GM21717 (cell line): ENCODE results near the gene ALDH3A2.

Experiments used
- ATAC-seq: cut with Tn5 transposase; IDR thresholded peaks from one replicate; pipeline ENCODE4 v1.9.1; 2021; ENCODE audit warnings: mild to moderate bottlenecking, moderate library complexity; ENCODE audit not compliant: unreplicated experiment

ALDH3A2 gene

DNA sequence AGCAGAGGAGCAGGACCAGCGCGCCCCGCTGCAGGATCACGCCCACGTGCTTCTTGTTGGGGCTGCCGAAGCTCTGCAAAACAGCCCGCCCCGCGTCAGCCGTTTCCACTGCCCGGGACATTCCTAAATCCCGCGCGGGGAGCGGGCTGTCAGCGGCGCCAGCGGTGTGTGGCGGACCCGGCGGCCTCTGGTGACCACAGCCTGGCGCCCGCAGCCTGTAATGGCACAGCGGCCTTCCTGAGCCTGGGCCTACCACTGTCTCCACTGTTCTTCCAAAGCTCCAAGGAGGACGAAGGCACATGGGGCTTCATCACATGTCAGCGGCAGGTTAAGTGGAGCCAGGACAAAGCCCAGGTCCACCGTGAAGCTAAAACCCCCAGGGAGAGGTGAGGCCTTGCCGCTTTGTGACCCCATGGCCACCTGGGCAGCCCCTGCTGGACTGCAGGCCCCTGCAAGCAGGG is 65.4 kb downstream of the ALDH3A2 start:
- ATAC-seq, result no peak

- no peak for ATAC-seq
These were observed 66.2 kb downstream of the ALDH3A2 start for GRCh38 chr17:19714542-19715411.

- ATAC-seq, result no peak
These were observed 67.8 kb downstream of the ALDH3A2 start, which contains the start of gene SLC47A2 for GRCh38 chr17:19716108-19717030. SLC47A2 (minus strand) TSS chr17:19716584; CDS start chr17:19716555, 29 bp downstream.

GRCh38 chr17:19717031-19717360 is 68.4 kb downstream of the ALDH3A2 start:
- ATAC-seq, result no peak

GRCh38 chr17:19717411-19717908 is 68.9 kb downstream of the ALDH3A2 start:
- ATAC-seq, result no peak

- no peak for ATAC-seq
These were observed 69.6 kb downstream of the ALDH3A2 start for GRCh38 chr17:19718041-19718612.

DNA sequence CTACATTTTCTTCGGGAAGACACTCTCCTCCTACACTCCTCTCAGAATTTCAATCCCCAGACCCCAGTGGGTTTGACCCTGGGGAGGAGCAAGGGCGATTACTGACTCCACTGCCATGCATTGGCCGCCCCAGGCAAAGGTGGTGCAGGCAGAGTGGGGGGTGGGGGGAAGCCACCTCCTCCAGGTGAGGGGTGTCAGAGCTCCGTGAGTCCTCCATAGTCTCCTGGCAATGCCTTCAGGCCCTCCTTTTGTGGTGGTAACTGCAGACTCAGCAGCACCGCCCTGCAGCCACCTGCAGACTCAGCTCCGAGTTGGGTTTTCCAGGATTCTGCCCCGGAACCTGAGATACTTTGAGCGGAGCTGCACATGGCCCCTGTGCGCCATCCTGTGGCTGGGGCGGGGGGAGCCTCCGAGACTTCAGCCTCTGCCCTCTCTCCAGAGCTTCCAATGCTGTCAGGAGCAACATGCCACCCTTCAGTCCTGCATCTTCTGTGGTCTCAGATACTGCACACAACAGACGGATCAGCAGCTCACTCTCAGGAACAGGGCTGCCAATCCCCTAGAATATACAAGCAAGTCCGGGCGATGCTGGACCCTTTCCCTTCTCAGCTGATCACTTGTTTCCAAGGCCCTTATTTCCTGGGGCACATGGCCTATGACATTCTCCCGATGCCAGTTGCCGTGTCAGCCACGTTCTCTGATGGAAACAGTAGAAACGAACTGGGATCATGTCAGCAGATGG is 70.2 kb downstream of the ALDH3A2 start:
- ATAC-seq, result no peak

DNA sequence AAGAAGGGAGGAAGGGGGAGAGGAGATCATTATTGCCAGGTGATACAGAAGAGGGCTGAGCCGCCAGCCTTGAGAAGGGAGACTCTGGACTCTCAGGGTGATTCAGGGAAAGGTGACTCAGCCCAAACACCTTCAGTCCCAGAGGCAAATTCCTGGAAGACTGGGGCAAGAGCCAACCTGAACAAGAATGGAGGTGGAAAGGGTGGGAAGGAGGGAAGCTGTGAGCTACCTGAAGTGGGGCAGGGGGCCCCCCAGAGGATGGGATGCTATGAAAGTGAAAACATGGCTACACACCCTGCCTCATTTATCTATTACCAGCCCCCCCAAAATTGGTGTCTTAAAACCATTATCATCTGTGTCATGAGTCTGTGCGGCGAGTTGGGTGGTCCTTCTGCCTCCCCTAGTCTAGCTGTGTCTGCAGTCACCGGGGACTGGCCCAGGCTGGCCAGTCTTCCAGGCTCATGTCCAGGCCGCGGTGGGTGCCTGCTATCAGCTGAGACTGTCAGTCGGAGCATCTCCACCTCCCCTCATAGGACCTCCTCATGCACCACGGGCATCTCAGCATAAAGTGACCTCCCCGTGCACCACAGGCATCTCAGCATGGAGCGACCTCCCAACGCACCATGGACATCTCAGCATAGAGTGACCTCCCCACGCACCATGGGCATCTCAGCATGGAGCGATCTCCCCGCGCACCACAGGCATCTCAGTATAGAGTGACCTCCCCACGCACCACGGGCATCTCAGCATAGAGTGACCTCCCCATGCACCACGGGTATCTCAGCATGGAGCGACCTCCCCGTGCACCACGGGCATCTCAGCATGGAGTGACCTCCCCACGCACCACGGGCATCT is 71.0 kb downstream of the ALDH3A2 start:
- no peak for ATAC-seq

DNA sequence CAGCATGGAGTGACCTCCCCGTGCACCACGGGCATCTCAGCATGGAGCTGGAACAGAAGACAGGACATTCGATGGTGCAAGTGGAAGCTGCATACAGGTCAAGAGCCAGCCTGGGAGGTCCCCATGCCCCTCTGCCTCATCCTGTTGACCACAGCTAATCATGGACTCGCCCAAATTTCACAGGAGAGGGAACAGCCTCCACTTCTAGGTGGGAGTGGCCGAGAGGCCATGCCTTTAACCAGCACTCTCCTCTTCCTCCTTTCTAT is 71.6 kb downstream of the ALDH3A2 start:
- ATAC-seq, result no peak

GRCh38 chr17:19720631-19721426 is 72.3 kb downstream of the ALDH3A2 start:
- no peak for ATAC-seq

DNA sequence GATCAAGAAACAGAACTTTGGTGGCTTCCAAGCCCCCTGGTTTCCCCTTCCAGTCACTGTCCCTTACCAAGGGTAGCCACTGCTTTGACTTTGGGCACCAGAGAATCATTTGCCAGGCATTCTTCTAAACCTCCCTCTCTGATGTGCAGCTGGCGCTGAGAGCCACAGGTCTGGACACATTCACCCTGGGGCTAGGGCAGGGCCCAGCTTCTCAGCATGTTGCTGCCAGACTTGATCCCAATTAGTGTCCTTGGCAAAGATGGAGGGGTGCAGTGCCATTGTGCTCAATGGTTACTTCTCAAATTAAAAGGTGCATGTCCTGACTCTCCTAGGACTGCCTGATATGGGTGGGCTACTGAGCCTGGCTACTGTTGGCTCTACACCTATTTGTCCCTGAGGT is 75.4 kb downstream of the ALDH3A2 start:
- no peak for ATAC-seq

GRCh38 chr17:19724501-19725420 is 76.2 kb downstream of the ALDH3A2 start:
- no peak for ATAC-seq

- no peak for ATAC-seq
These were observed 76.9 kb downstream of the ALDH3A2 start for GRCh38 chr17:19725486-19725885.

DNA sequence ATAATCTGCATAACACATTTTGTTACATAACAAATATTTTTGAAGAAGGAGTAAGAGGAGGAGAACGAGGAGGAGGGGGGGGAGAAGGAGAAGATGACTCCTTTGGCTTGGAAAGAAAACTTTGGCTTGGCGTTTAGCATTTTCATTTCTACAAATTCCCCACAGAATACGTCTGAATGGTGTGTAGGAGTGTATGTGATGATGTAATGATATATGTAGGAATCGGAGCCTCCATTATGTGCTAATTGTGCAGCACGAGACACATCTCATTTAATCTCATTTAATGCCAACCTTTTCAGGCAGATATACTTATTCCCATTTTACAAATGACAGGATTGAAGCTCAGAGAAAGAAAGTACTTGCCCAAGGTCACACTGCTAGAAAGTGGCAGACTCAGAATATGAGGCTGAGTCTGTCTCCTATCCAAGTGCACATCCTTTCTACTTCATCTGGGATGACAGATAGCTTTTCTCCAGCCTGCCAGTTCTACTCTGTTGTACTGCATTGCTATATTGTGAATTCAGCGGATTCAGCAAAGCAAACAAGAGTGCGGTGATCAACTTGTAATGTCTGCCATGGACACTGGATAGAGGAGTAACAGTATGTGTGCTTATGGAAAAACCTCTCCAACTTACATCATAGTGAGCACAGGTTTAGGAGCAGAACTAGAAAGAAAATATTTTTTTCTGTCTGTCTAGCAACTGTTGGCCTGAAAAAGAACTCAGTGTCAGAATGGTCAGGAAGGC is 78.3 kb downstream of the ALDH3A2 start:
- no peak for ATAC-seq
